Measurements from ENCODE around the gene HSPD1. TPM values are rescaled to one million over a fixed set of nuclear protein-coding genes. Genes with fewer than 3 reads are reported as not detected.

Gene HSPD1
- total and polyA plus RNA-seq, 10 of the 15 experiments (the other 5 are each of a cell fraction or from before 2014, with no cell fraction given), result 345 to 1,169 (median 695) TPM

DNA sequence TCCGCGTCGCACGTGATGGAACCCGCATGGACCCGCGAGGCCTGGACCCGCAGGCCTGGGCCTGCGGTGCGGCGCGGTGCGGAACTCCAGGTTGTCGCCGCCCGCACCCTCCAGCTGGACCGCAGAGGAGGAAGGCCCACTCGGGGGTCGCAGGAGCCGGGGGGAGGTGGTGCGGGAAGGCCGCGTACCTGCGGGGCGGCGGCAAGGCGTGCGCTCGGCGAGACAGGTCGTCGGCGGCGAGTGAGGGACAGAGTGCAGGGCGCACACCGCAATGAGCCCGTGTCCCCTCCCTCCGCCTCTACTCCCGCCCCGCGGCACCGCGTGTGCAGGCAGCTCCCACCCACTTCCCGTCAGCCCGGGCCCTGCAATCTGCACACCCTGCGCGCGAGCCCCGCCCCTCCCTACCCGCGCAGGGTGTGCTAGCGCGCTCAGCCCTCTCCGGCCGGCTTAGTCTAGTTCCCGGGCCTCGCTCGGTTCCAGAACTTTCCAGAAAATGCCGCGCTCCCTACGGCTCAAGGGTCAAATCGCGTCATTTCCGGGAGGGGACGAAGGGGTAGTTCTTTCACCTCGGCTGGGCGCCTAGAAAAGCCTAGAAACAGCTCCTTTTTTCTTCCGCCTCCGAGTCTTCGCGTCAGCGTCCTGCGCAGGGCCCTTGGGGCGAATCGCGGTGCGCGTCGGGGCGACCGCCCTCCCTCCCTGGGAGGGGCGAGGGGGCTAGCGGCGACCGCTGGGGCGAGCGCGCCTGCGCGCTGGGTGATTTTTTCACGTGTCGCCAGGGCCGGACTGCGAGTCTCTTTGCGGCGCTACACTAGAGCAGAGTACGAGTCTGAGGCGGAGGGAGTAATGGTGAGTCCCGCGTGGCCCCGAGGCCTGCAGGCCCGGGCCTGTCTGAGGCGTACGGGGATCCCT, at the start of gene HSPD1, which contains the start of gene HSPE1 (continued):
- TF ChIP-seq IKZF2 (IDR thresholded peaks at IDR 0.05) (peak; percentile 93 to 94), ZNF24 (IDR thresholded peaks at IDR 0.05) (peak; percentile 54; the same call in 1 of the 2 replicates), JUND (IDR thresholded peaks at IDR 0.05; ENCODE audit: low read depth, low read length) (peak; percentile 7; the same call in 1 of the 2 replicates), SUPT20H (IDR thresholded peaks at IDR 0.05; ENCODE audit: borderline replicate concordance, control insufficient read depth, low read depth, low read length) (no peak), PAX5 (IDR thresholded peaks at IDR 0.05; ENCODE audit: borderline replicate concordance, low read depth, low read length) (peak; percentile 79; the same call in 1 of the 2 replicates), BCL3 (IDR thresholded peaks at IDR 0.05; ENCODE audit: borderline replicate concordance, insufficient read depth, low read depth, low read length, poor library complexity, severe bottlenecking) (peak; percentile 76), NRF1 (conservative IDR thresholded peaks at IDR 0.05; ENCODE audit: low read depth, low read length) (peak; percentile 81), ZBTB4 (CRISPR knock-in tag; IDR thresholded peaks at IDR 0.05) (no peak), MEF2B (IDR thresholded peaks at IDR 0.05; ENCODE audit: partially characterized antibody, poor library complexity, severe bottlenecking) (peak; percentile 67), KDM1A (IDR thresholded peaks at IDR 0.05; ENCODE audit: borderline replicate concordance) (no peak), GATAD2B (conservative IDR thresholded peaks at IDR 0.05; ENCODE audit: low read depth) (peak; percentile 91), CUX1 (IDR thresholded peaks at IDR 0.05; ENCODE audit: insufficient replicate concordance, low read depth, low read length) (no peak), IRF4 (IDR thresholded peaks at IDR 0.05; ENCODE audit: low read depth, low read length) (peak; percentile 64; the same call in 1 of the 2 replicates), PML (IDR thresholded peaks at IDR 0.05; ENCODE audit: low read length) (peak; percentile 86), BCL11A (IDR thresholded peaks at IDR 0.05; ENCODE audit: low read depth, low read length) (no peak; the same call in 1 of the 2 replicates), ZNF207 (IDR thresholded peaks at IDR 0.05; ENCODE audit: borderline replicate concordance) (peak; percentile 84; the same call in 1 of the 2 replicates), SP1 (IDR thresholded peaks at IDR 0.05; ENCODE audit: low read depth, low read length) (peak; percentile 91)
- TF ChIP-seq, protein P1, sequence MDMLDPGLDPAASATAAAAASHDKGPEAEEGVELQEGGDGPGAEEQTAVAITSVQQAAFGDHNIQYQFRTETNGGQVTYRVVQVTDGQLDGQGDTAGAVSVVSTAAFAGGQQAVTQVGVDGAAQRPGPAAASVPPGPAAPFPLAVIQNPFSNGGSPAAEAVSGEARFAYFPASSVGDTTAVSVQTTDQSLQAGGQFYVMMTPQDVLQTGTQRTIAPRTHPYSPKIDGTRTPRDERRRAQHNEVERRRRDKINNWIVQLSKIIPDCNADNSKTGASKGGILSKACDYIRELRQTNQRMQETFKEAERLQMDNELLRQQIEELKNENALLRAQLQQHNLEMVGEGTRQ (IDR thresholded peaks at IDR 0.05; ENCODE audit: borderline replicate concordance, low read depth, low read length), result peak; percentile 21; the same call in 1 of the 2 replicates
